Astrocyte (in vitro differentiated cells and primary cell): ENCODE data around the gene MAP2K3.

ENCODE experiments used
- CTCF ChIP-seq: IDR thresholded peaks from 2 replicates; pipeline ENCODE4 v1.5.1; 2011; ENCODE audit warnings: low read depth, mild to moderate bottlenecking, inconsistent platforms, low read length, moderate library complexity; ENCODE audit not compliant: insufficient read depth
- EZH2 ChIP-seq: IDR thresholded peaks from 2 replicates; pipeline ENCODE4 v1.6.1; 2012; ENCODE audit warnings: mild to moderate bottlenecking, low read length, inconsistent platforms; ENCODE audit not compliant: insufficient read depth

GRCh38 chr17:21363776-21364642 is 79.5 kb downstream of the MAP2K3 start:
- TF ChIP-seq CTCF (no peak), EZH2 (no peak)
